ENCODE data around the gene SP1.
A peak's percentile ranks its signal among the peaks of the same experiment; 100 is the strongest.
"Not testable (repeated sequence)": the region's sequence is repeated elsewhere in the genome, so short reads cannot be mapped to it uniquely, and the experiment has no call there.

Gene SP1

GRCh38 chr12:53414756-53415417, 34.9 kb downstream of the SP1 start:
- DNase-seq (ENCODE audit: low read depth), result no peak

DNA sequence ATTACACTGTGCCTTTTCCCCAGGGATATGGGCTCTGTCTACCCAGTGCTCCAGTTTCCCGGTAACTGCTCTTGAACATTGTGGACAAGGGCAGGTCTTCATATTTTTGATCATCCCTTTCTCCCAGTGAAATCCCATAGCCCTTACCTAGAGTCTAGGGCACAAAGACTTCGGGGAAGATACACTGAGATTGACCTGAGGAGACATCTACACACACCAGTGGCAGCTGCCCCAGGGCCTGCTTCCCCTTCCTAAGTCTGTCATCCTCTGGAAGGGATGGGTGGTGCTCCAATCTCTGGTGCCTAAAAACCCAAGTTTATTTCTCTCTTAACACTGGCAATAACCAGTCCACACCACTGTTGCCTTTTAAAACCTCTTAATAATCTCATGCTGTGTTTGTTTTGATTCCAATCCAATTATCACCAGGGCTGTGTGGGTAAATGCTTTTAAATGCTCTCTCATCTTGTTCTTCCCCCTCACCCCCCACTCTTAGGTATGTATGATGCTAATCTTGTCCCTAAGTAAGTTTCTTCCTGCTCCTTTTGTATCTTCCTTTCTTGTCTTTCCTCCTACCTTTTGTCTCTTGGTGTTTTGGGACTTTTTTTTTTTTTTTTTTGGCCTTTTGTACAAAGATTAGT, 35.9 kb downstream of the SP1 start:
- not testable (repeated sequence) for DNase-seq (ENCODE audit: low read depth)

DNA sequence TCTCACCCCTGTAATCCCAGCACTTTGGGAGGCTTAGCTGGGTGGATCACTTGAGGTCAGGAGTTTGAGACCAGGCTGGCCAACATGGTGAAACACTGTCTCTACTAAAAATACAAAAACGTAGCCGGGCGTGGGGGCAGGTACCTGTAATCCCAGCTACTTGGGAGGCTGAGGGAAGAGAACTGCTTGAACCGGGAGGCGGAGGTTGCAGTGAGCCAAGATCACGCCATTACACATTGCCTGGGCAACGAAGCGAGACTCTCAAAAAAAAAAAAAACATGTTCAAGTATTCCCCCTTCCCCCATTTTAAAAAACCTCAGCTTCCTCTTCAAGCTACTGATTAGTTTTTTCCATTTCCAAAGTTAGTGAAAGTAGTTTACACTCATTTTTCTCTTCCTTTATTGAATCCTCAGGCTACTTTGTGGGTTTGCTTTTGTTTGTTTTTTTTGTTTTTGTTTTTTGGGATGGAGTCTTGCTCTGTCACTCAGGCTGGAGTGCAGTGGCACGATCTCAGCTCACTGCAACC, 37.4 kb downstream of the SP1 start:
- not testable (repeated sequence) for DNase-seq (ENCODE audit: low read depth)

DNA sequence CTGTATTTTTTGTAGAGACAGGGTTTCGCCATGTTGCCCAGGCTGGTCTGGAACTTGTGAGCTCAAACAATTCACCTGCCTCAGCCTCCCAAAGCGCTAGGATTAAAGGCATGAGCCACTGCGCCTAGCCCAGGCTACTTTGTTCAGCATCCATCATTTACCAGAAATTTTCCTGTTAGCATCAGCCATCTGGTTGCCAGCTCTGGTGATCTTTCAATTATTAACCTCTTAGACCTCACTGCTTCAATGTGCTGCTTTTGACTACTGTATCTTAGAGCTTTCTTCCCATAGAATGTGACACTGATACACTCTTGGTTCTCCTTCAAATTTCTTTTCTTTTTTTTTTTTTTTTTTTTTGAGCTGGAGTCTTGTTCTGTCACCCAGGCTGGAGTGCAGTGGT, 38.2 kb downstream of the SP1 start:
- no peak for DNase-seq (ENCODE audit: low read depth)

- no peak for DNase-seq (ENCODE audit: low read depth)
Measured at GRCh38 chr12:53419756-53420155, 39.8 kb downstream of the SP1 start.

- not testable (repeated sequence) for DNase-seq (ENCODE audit: low read depth)
Measured at GRCh38 chr12:53422247-53422646, 42.3 kb downstream of the SP1 start.

- no peak for DNase-seq (ENCODE audit: low read depth)
Measured at GRCh38 chr12:53423597-53423996, 43.6 kb downstream of the SP1 start, which contains the start of gene AMHR2. Gene AMHR2 (plus strand): TSS chr12:53423855. CDS start chr12:53423935, 80 bp downstream.

DNA sequence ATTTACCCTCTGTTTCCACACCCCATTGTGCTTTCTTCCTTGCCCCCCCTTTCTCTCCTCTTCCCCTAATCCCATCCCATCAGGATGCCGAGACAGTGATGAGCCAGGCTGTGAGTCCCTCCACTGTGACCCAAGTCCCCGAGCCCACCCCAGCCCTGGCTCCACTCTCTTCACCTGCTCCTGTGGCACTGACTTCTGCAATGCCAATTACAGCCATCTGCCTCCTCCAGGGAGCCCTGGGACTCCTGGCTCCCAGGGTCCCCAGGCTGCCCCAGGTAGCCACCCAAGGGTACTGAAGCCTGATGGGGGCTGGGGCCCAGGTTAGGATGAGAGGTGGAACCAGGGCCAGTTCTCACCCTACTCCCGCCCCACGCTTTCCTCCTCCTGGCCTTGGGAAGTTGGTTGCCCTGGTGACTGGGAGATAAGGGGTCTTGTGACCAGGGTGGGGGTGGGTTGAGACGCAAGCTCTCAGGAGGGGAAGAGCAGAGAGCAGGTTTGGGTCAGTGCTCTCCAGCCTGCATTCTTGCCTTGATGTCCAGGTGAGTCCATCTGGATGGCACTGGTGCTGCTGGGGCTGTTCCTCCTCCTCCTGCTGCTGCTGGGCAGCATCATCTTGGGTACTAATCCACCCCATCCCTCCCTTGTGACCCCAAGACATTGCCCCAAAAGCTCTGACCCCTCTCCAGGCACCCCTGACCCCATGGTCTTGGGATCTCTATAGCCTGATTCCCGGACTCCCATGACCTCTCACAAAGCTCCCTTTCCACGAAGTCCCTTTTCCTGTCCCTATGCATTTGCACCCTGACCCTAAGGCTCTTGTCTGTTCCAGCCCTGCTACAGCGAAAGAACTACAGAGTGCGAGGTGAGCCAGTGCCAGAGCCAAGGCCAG, 44.9 kb downstream of the SP1 start:
- no peak for DNase-seq (ENCODE audit: low read depth)

DNA sequence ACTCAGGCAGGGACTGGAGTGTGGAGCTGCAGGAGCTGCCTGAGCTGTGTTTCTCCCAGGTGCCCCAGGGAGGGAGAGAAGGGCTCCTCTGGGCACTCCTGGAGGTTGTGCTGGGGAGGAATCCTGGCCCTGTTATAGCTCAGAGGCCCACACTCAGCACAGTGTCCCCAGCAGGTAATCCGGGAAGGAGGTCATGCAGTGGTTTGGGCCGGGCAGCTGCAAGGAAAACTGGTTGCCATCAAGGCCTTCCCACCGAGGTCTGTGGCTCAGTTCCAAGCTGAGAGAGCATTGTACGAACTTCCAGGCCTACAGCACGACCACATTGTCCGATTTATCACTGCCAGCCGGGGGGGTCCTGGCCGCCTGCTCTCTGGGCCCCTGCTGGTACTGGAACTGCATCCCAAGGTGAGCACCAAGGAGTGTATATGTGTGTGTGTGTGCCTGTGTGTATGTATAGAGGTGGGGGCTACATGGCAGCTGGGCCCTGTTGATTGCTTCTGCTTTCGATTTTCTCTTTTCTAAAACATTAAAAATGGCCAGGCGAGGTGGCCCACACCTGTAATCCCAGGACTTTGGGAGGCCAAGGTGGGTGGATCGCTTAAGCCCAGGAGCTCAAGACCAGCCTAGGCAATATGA, 45.7 kb downstream of the SP1 start:
- no peak for DNase-seq (ENCODE audit: low read depth)

GRCh38 chr12:53427905-53428594, 48.1 kb downstream of the SP1 start:
- peak; percentile 30 for DNase-seq (ENCODE audit: low read depth)

DNA sequence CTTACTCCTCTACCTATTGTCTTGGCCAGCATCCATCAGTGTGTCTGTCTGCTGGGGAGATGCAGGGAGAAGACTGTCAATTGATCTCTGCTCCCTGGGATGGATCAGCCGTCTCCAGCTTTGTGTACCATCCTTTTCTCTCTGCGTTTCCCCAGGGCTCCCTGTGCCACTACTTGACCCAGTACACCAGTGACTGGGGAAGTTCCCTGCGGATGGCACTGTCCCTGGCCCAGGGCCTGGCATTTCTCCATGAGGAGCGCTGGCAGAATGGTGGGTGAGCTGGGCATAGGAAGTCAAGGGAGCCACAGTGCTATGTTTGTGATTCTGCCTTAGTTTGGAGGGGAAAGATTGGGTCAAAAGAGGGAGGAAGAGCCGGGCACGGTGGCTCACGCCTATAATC, 48.8 kb downstream of the SP1 start:
- no peak for DNase-seq (ENCODE audit: low read depth)

- no peak for DNase-seq (ENCODE audit: low read depth)
Measured at GRCh38 chr12:53430116-53430515, 50.1 kb downstream of the SP1 start.

DNA sequence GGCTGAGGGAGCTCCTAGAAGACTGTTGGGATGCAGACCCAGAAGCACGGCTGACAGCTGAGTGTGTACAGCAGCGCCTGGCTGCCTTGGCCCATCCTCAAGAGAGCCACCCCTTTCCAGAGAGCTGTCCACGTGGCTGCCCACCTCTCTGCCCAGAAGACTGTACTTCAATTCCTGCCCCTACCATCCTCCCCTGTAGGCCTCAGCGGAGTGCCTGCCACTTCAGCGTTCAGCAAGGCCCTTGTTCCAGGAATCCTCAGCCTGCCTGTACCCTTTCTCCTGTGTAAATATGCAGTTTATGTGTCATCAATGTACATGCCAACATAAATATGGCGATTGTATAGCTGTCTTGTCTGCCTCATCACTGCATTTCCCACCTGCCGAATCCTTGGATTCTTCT, 51.2 kb downstream of the SP1 start:
- DNase-seq (ENCODE audit: low read depth), result no peak

DNA sequence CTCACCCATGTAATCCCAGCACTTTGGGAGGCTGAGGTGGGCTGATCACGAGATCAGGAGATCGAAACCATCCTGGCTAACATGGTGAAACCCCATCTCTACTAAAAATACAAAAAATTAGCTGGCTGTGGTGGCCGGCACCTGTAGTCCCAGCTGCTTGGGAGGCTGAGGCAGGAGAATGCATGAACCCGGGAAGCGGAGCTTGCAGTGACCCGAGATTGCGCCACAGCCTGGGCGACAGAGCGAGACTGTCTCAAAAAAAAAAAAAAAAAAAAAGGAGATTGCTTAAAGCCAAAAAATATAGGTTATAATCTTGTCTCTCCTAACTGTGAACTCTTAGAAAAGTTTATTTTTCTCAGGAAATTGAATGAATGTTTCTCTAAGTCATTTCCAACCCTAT, 55.4 kb downstream of the SP1 start:
- DNase-seq (ENCODE audit: low read depth), result not testable (repeated sequence)

DNA sequence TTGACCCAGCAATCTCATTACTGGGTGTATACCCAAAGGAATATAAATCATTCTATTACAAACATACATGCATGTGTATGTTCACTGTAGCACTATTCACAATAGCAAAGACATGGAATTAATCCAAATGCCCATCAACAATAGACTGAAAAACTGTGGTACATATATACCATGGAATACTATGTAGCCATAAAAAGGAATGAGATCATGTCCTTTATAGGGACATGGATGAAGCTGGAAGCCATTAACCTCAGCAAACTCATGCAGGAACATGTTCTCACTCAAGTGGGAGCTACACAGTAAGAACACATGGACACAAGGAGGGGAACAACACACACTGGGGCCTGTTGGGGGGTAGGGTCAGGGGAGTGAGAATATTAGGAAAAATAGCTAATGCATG, 59.6 kb downstream of the SP1 start:
- DNase-seq (ENCODE audit: low read depth), result not testable (repeated sequence)

GRCh38 chr12:53441040-53441833, 61.3 kb downstream of the SP1 start, which contains the start of gene PRR13:
Gene PRR13 (plus strand): TSS chr12:53441734. CDS start chr12:53442715, 981 bp downstream.
- peak; percentile 92 for DNase-seq (ENCODE audit: low read depth)

GRCh38 chr12:53443955-53444354, 64.0 kb downstream of the SP1 start:
- DNase-seq (ENCODE audit: low read depth), result no peak

GRCh38 chr12:53444593-53445325, 64.8 kb downstream of the SP1 start:
- not testable (repeated sequence) for DNase-seq (ENCODE audit: low read depth)

DNA sequence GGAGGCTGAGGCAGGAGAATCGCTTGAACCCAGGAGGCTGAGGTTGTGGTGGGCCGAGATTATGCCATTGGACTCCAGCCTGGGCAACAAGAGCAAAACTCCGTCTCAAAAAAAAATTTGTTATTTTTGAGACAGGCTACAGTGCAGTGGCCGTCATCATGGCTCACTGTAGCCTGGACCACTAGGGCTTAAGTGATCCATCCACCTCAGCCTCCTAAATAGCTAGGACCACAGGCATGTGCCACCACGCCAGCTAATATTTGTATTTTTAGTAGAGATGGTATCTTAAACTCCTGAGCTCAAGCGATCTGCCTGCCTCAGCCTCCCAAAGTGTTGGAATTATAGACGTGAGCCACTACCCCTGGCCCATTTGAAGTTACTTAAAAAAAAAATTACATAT, 71.0 kb downstream of the SP1 start:
- DNase-seq (ENCODE audit: low read depth), result no peak

DNA sequence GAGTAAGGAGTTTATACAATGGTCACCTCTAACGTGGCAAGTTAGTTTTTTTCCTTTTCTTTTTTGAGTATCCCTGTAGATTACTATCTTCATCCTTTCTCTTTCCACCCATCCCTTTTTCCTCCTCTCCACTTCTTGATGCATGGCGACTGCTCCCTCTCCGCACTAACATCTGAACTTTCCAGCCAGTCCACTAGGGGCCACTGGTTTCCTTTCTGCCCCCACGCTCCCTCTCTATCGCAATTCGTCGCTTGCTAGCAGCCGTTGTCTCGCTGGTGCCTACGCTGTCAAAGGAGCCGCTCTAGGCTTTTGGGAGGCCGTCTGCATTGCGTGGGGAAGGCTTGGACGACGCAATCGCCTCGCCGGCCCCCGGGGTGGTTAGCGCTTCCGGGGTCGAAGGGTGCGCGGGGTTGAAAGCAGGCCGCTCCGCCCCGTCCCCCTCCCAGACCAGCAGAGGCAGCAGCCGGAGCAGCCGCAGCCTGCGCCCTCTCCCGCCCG, 71.7 kb downstream of the SP1 start, which contains the start of gene PCBP2:
Gene PCBP2, plus strand, starts transcription at position 442 of the 498 bp plus-strand sequence. CDS start 2,699 bp downstream, outside the sequence.
- DNase-seq (ENCODE audit: low read depth), result peak; percentile 96
